ENCODE data around the gene FBN1.

FBN1 gene

GRCh38 chr15:48617619-48618018 is 27.9 kb downstream of the FBN1 start:
- DNase-seq = no peak

DNA sequence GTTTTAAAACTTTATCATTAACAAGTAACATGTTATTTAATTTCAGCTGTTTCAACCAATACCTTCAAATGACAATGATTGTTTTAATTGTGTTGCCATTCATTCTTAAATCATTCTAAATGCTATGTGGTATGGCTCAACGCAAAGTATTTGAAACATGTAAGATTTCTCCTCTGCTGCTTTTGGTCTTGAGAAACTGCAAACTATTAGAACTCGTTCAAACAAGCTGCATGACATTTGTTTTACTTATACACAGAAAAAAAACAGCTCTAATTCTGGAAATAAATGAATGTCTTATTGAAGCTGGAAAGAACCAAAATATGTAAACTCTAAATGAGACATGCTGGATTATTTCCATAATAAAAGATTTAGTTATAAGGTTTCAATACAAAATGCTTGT is 29.3 kb downstream of the FBN1 start:
- DNase-seq = no peak

- DNase-seq = no peak
These were observed 31.5 kb downstream of the FBN1 start for GRCh38 chr15:48614051-48614450.

GRCh38 chr15:48609486-48609885 is 36.0 kb downstream of the FBN1 start:
- DNase-seq = no peak

GRCh38 chr15:48607846-48608245 is 37.7 kb downstream of the FBN1 start:
- no peak for DNase-seq

DNA sequence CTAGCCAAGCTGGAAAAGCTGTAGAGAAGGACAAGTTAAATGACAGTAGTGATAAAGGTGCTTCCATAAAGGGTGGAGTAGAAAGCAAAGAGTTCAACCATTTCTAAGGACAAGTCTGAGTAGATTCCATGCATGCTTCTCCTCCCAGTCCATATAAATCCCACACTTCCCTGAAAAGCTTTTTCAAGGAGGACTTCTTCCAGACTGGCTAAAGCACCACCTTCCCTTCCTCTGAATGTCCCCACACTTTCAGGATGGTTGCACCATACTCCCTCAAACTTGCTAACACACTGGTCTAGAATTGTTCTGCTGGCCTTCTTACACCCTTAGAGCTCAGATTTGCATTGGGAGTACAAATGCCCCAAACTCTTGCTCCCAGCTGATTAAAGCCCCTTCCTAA is 40.9 kb downstream of the FBN1 start:
- DNase-seq = no peak

DNA sequence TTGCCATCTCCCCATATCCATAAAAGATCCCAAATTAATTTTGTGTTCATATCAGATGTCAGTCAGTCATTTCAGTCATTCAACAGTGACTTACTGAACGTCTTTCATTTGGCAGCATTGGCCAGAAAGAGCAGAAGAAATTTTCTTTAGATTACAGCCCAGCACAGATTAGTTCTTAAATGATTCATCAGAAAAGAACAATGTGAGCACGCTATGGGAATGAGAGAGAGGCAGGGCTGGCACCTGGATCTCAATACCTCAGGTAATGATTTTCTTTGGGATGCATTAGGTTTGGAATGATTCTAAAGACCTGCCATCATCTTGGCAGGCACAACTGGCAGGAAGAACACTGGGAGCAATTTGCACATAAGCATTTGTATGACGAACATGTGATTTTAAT is 41.6 kb downstream of the FBN1 start:
- no peak for DNase-seq

DNA sequence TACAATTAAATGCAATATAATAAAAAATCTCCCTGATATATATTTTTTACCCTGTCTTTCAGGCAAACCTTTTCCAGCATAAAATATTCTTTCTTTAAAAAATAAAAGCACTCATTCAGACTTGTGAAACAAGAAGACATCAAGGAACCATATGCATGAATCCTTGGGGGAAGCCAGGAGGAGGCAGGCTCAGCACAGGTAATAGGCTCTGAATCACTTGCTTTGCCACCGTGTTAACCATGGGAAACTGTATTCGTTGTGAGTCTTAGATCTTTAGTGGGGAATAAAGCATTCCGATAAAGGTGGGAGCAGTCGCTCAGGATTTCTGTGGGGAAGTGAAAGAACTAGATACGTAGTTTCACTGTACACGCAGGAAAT is 42.4 kb downstream of the FBN1 start:
- DNase-seq = no peak

GRCh38 chr15:48602358-48603122 is 43.0 kb downstream of the FBN1 start:
- no peak for DNase-seq

DNA sequence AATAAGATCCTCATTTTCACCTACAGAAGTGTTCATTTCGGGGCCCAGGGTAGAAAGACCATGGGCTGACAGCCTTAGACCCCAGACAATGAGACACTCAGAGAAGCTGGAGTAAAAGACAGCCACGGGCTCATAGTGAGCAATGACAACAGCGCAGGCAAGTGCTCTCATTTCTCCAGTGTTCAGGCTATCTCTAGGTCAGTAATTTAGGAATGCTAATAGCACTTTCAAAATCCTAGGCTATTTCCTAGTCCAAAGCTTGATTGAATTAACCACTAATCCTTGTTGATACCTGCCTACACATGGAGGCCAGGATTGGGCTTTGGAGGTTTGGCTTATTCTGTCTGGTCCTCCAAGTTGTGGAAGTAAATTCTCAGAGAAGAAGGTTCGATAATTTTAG is 44.4 kb downstream of the FBN1 start:
- DNase-seq = no peak

DNA sequence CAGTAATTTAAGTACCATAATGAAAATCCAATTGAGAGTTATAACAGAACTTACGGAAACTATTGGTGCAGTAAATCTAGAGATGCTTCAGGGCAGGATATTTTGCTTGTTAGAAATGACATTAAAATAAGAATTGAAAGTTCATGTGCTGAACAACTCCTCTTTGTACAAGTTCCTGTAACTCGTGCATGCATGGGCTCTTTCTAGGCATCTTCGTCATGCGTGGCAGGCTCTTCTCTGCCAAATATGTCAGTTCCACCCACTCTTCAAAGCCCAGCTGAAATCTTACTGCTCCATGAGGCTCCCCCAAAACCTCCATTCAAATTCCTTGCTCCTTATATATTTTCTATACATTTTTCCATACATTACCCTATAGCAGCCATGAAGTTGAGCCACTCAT is 48.7 kb downstream of the FBN1 start:
- DNase-seq = no peak

GRCh38 chr15:48596415-48596814 is 49.1 kb downstream of the FBN1 start:
- no peak for DNase-seq

DNA sequence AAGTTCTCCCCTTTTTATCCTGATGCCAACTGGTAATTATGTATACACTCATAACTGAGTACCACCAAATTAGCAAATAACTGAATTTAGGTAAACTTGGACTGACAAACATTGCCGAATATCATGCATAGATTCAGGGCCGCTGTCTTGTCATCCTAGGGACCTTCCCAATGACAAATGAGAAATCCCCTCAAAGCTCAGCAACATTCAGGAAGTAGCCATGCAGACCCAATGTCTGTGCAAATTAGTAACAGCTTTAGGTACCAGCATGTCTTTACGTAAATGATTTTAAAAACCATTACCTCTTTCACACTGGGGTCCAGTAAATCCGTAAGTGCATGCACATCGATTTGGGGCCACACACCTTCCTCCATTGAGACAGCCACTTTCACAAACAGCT is 49.5 kb downstream of the FBN1 start:
- DNase-seq = no peak

DNA sequence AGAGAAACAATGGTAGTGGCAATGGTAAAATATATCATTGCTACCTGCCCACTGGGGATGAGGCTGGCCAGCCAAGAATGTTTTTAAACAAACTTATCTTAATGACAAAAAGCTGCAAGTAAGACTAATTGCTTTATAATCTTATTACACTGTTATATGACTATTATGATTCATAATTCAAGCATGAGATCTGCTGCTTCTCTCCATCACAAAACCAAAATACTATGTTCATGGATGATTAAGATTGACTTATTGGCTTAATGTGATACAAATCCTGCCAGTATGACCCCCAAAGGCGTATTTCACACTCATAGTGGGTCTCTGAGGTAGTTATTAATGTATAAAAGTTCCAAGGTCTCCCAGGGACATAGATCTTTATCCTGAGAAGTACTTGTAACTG is 52.6 kb downstream of the FBN1 start:
- DNase-seq = no peak

DNA sequence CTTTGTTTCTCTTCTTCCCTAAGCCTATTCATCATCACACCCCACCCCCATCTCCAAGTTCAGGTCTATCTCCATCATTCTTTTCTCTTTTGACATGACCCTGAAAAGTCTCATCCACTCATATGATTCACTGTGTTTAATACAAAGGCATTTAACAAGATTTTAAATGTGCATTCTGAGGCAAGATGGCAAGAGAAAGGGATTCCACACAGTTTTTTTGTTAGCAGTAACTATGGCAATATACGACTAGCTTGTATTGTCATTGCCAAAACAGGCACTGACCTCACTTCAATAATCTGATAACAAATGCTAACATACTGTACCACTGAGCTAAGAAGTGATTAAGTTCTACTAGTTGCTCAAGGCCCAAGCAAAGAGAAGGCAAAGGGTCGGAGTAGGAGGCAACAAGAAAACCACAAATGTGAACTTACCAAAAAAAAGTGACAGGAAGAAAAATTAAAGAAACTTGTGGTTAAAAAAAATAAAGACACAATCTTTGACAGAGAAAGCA is 53.2 kb downstream of the FBN1 start:
- DNase-seq = no peak

GRCh38 chr15:48590723-48591122 is 54.8 kb downstream of the FBN1 start:
- DNase-seq = no peak

GRCh38 chr15:48584812-48585563 is 60.5 kb downstream of the FBN1 start:
- no peak for DNase-seq

GRCh38 chr15:48584090-48584811 is 61.3 kb downstream of the FBN1 start:
- DNase-seq = no peak

- DNase-seq = no peak
These were observed 62.9 kb downstream of the FBN1 start for GRCh38 chr15:48582452-48583247.

DNA sequence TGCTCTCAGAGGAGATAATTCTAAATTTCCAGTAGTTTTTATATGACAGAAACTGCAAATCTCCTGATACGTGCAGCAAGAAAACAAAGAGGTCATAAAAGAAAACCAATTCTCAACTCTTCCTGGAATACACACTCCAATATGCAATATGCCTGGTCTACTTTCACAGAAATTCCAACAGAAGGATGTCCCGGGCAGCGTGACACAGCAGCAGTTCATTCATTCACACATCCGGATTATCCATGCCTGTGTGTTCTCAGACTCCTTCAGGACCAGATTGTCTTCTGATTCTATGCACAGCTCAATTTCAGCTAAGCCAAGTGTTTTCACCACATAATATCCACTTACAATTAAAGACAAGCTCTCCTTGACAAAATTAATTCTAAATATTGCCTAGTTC is 64.3 kb downstream of the FBN1 start:
- DNase-seq = no peak

GRCh38 chr15:48580736-48581135 is 64.8 kb downstream of the FBN1 start:
- no peak for DNase-seq

- DNase-seq = no peak
These were observed 65.4 kb downstream of the FBN1 start for GRCh38 chr15:48579945-48580671.
